IMR-90 (cell line): ENCODE data around the gene BMP7. TPM values are rescaled to one million over a fixed set of nuclear protein-coding genes. Genes with fewer than 3 reads are reported as not detected.

Source experiments
- ATAC-seq: fragments of 200-7000 bp; cut with Tn5 transposase; 2 replicates; pipeline ENCODE4 v1.9.1; 2020; ENCODE audit warnings: low read depth, mild to moderate bottlenecking, moderate library complexity
- BruUV-seq: library from RNA; stranded (reverse); fragments of 400-500 nt; replicated peaks from 2 replicates; lab custom pipeline; 2021; lab: Mats Ljungman, UMichigan
- CTCF ChIA-PET: fragments of 300-600 bp; formaldehyde crosslinking; extraction: SDS; loops from one replicate; lab custom pipeline; 2021; ENCODE audit warnings: antibody characterized with exemption; lab: Yijun Ruan, JAX
- POLR2A ChIA-PET: fragments of 300-600 bp; sonication (Branson Sonifier 250); formaldehyde crosslinking; loops from one replicate; lab custom pipeline; 2022; ENCODE audit warnings: antibody characterized with exemption; ENCODE audit not compliant: unreplicated experiment; lab: Charles Lee
- DNase-seq: peaks from one replicate; pipeline ENCODE4 v3.0.0; 2013
- H2AFZ ChIP-seq: replicated peaks from 2 replicates; pipeline ENCODE3; 2013; ENCODE audit warnings: low read length, mild to moderate bottlenecking; ENCODE audit not compliant: poor library complexity
- H2AK5ac ChIP-seq: 2 replicates; pipeline ENCODE4 v1.6.1; 2013; ENCODE audit warnings: low read depth, low read length, inconsistent platforms
- H2AK9ac ChIP-seq: replicated peaks from 2 replicates; pipeline ENCODE3; 2013; ENCODE audit warnings: mild to moderate bottlenecking, low read depth, low read length, moderate library complexity; ENCODE audit not compliant: poor library complexity
- H2BK120ac ChIP-seq: 2 replicates; pipeline ENCODE4 v1.6.1; 2013; ENCODE audit warnings: low read depth, low read length, inconsistent platforms
- H2BK15ac ChIP-seq: 3 replicates; pipeline ENCODE4 v1.6.1; 2013; ENCODE audit warnings: low read depth, low read length, inconsistent platforms
- H2BK20ac ChIP-seq: 2 replicates; pipeline ENCODE4 v1.6.1; 2013; ENCODE audit warnings: low read depth, mild to moderate bottlenecking, inconsistent platforms, low read length, moderate library complexity
- H2BK5ac ChIP-seq: 2 replicates; pipeline ENCODE4 v1.6.1; 2013; ENCODE audit warnings: mild to moderate bottlenecking, low read depth, low read length, inconsistent platforms; ENCODE audit not compliant: poor library complexity, severe bottlenecking
- H3K14ac ChIP-seq: replicated peaks from 2 replicates; pipeline ENCODE4 v1.6.1; 2013; ENCODE audit warnings: low read depth, low read length, inconsistent platforms
- H3K18ac ChIP-seq: 2 replicates; pipeline ENCODE4 v1.6.1; 2013; ENCODE audit warnings: low read depth, low read length, control low read depth
- H3K23ac ChIP-seq: 2 replicates; pipeline ENCODE4 v1.6.1; 2013; ENCODE audit warnings: low read depth, low read length, inconsistent platforms
- H3K27ac ChIP-seq: 2 replicates; pipeline ENCODE4 v1.5.1; 2013; ENCODE audit warnings: mild to moderate bottlenecking, control low read depth, low read length; ENCODE audit not compliant: insufficient read depth
- H3K27me3 ChIP-seq: 2 replicates; pipeline ENCODE4 v1.6.1; 2013; ENCODE audit warnings: low read length; ENCODE audit not compliant: control insufficient read depth, insufficient read depth
- H3K36me3 ChIP-seq: 2 replicates; pipeline ENCODE4 v1.6.1; 2013; ENCODE audit warnings: low read length, mixed read lengths; ENCODE audit not compliant: control insufficient read depth, insufficient read depth
- H3K4ac ChIP-seq: 2 replicates; pipeline ENCODE4 v1.6.1; 2013; ENCODE audit warnings: low read depth, low read length, inconsistent platforms
- H3K4me1 ChIP-seq: 2 replicates; pipeline ENCODE4 v1.6.1; 2013; ENCODE audit warnings: low read length, mixed read lengths; ENCODE audit not compliant: control insufficient read depth, insufficient read depth
- H3K4me2 ChIP-seq: 2 replicates; pipeline ENCODE4 v1.6.1; 2013; ENCODE audit warnings: low read depth, mild to moderate bottlenecking, control low read depth, low read length, moderate library complexity
- H3K4me3 ChIP-seq: 2 replicates; pipeline ENCODE4 v1.5.1; 2013; ENCODE audit warnings: low read depth, mild to moderate bottlenecking, control low read depth, low read length, moderate library complexity; ENCODE audit not compliant: insufficient read depth
- H3K56ac ChIP-seq: 2 replicates; pipeline ENCODE4 v1.6.1; 2013; ENCODE audit warnings: low read length, inconsistent platforms; ENCODE audit not compliant: insufficient read depth; ENCODE audit errors: extremely low read depth
- H3K79me1 ChIP-seq, 2 experiments: 2 replicates each; pipeline ENCODE4 v1.6.1; 2013; ENCODE audit warnings: low read length in 2 of 2, inconsistent platforms in 1 of 2, low read depth in 1 of 2
- H3K9ac ChIP-seq: 2 replicates; pipeline ENCODE4 v1.6.1; 2013; ENCODE audit warnings: low read depth, low read length, control low read depth
- H3K9me1 ChIP-seq: 2 replicates; pipeline ENCODE4 v1.6.1; 2013; ENCODE audit warnings: low read length, inconsistent platforms; ENCODE audit not compliant: insufficient read depth
- H3K9me3 ChIP-seq: 2 replicates; pipeline ENCODE4 v1.6.1; 2013; ENCODE audit warnings: low read length; ENCODE audit not compliant: control insufficient read depth, insufficient read depth
- H4K20me1 ChIP-seq: 2 replicates; pipeline ENCODE4 v1.6.1; 2013; ENCODE audit warnings: low read length, inconsistent platforms; ENCODE audit not compliant: insufficient read depth
- H4K5ac ChIP-seq: 2 replicates; pipeline ENCODE4 v1.6.1; 2013; ENCODE audit warnings: mild to moderate bottlenecking, low read depth, low read length, control low read depth
- H4K8ac ChIP-seq, 2 experiments: 2 replicates each; pipeline ENCODE4 v1.6.1; 2013; ENCODE audit warnings: low read depth in 2 of 2, low read length in 2 of 2, control low read depth in 1 of 2, inconsistent platforms in 1 of 2
- H4K91ac ChIP-seq: 2 replicates; pipeline ENCODE4 v1.6.1; 2013; ENCODE audit warnings: low read depth, low read length, inconsistent platforms; ENCODE audit not compliant: insufficient read depth
- BHLHE40 ChIP-seq: fragments of 150-350 bp; IDR thresholded peaks from 2 replicates; pipeline ENCODE4 v1.6.1; 2016; ENCODE audit warnings: mild to moderate bottlenecking, low read depth, low read length
- CEBPB ChIP-seq: IDR thresholded peaks from 2 replicates; pipeline ENCODE4 v1.6.1; 2012; ENCODE audit warnings: low read depth, low read length, improper control_type of control experiment
- CHD1 ChIP-seq: IDR thresholded peaks from 2 replicates; pipeline ENCODE4 v1.6.1; 2012; ENCODE audit warnings: low read depth, low read length, improper control_type of control experiment
- FOS ChIP-seq: fragments of 150-350 bp; IDR thresholded peaks from 2 replicates; pipeline ENCODE4 v1.6.1; 2016; ENCODE audit warnings: low read depth, low read length
- MAFK ChIP-seq: IDR thresholded peaks from 2 replicates; pipeline ENCODE4 v1.6.1; 2012; ENCODE audit warnings: low read depth, low read length, improper control_type of control experiment
- MXI1 ChIP-seq: IDR thresholded peaks from 2 replicates; pipeline ENCODE4 v1.6.1; 2012; ENCODE audit warnings: low read depth, mild to moderate bottlenecking, low read length, moderate library complexity, borderline replicate concordance
- NFE2L2 ChIP-seq: fragments of 150-350 bp; IDR thresholded peaks from 2 replicates; pipeline ENCODE4 v1.6.1; 2016; ENCODE audit warnings: low read depth, mild to moderate bottlenecking, low read length
- POLR2A ChIP-seq: IDR thresholded peaks from 2 replicates; pipeline ENCODE4 v1.6.1; 2012; ENCODE audit warnings: mild to moderate bottlenecking, low read depth, low read length
- RAD21 ChIP-seq: IDR thresholded peaks from 2 replicates; pipeline ENCODE4 v1.6.1; 2012; ENCODE audit warnings: low read length, improper control_type of control experiment
- RCOR1 ChIP-seq: IDR thresholded peaks from 2 replicates; pipeline ENCODE4 v1.6.1; 2012; ENCODE audit warnings: mild to moderate bottlenecking, low read length, improper control_type of control experiment; ENCODE audit not compliant: insufficient replicate concordance
- RFX5 ChIP-seq: IDR thresholded peaks from 2 replicates; pipeline ENCODE4 v1.8.0; 2012; ENCODE audit warnings: low read depth, mild to moderate bottlenecking, low read length, moderate library complexity
- SMC3 ChIP-seq: fragments of 150-350 bp; IDR thresholded peaks from 2 replicates; pipeline ENCODE4 v1.6.1; 2016; ENCODE audit warnings: low read depth, mild to moderate bottlenecking, antibody characterized with exemption, low read length, moderate library complexity
- WGBS, 2 experiments: methylation state at CpG; one replicate each; pipeline versions ENCODE4 v1.1.5 to v1.1.7; 2013; ENCODE audit warnings: missing lambda C conversion rate in 2 of 2; ENCODE audit not compliant: insufficient read length in 1 of 2; ENCODE audit errors: extremely low coverage in 2 of 2; 5-methylcytosine and 5-hydroxymethylcytosine counted together
- dilution Hi-C: fragments of 300-500 bp; cut with HindIII; formaldehyde crosslinking; loops from one replicate; pipeline ENCODE4 v1.14.3; 2018; ENCODE audit warnings: low sequenced_read_pairs; ENCODE audit not compliant: unreplicated experiment
- in situ Hi-C: fragments of 300-500 bp; cut with MboI; formaldehyde crosslinking; loops from 3 replicates; pipeline ENCODE4 v1.14.3; 2019; ENCODE audit warnings: low sequenced_read_pairs, inconsistent platforms, mixed read lengths
- intact Hi-C: fragments of 100-400 bp; cut with micrococcal nuclease; formaldehyde crosslinking; loops from 2 replicates; pipeline ENCODE4 v1.10.0; 2022
- polyA plus RNA-seq, 3 experiments: library from polyadenylated mRNA; depleted of rRNA; stranded (reverse); fragments of >200 nt; gene quantifications; 2 replicates each; pipeline ENCODE4 v1.2.3, GENCODE V29; 2012; ENCODE audit warnings: low replicate concordance in 1 of 3
- total RNA-seq: library from RNA; depleted of rRNA; stranded (reverse); fragments of >200 nt; gene quantifications from 2 replicates; pipeline ENCODE4 v1.2.3, GENCODE V29; 2012
- TF ChIP-seq, protein P1 (sequence below): fragments of 150-350 bp; IDR thresholded peaks from 2 replicates; pipeline ENCODE4 v1.6.1; 2017; ENCODE audit warnings: mild to moderate bottlenecking, antibody characterized with exemption, low read length, low read depth
- TF ChIP-seq, protein P2 (sequence below): fragments of 150-350 bp; IDR thresholded peaks from 2 replicates; pipeline ENCODE4 v1.6.1; 2016; ENCODE audit warnings: low read depth, mild to moderate bottlenecking, low read length, moderate library complexity, borderline replicate concordance
- TF ChIP-seq, protein P3 (sequence below): conservative IDR thresholded peaks from 2 replicates; pipeline ENCODE4 v1.5.1; 2012; ENCODE audit warnings: mild to moderate bottlenecking, low read depth, low read length, improper control_type of control experiment

The BMP7 gene
- total and polyA plus RNA-seq, 2 of the 4 experiments (the other 2 are of a cell fraction) = not detected

DNA sequence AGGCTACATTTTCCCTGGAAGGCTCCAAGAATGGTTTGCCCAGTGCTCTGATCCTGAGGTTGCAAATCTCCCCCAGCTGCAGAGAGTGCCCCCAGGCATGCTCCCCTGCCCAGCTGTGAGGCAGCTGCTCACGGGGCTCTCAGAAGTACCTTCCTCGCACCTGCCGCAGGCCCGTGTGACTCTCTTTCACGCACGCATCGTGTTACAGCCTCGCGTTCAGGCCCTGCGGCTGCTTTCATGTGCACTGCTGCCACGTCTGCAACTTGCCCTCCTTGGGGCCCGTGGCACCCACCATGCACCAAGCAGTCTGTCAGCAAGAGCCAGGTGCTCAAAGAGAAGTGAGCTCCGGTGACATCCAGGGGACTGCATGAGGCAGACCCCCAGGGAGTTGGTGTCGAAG is 34.6 kb upstream of the BMP7 start:
- Histone ChIP-seq H3K27me3 (no peaks in the 10 kb centered on the region), H4K8ac (no peak overlapping the region), H3K4me2 (no peak overlapping the region), H2BK120ac (no peak overlapping the region), H3K9ac (no peak overlapping the region), H3K23ac (no peak overlapping the region), H3K79me1 (no peaks in the 10 kb centered on the region), H3K36me3 (no peaks in the 10 kb centered on the region), H4K91ac (no peak overlapping the region), H3K27ac (no peak overlapping the region), H4K20me1 (no peaks in the 10 kb centered on the region), H2AK5ac (no peak overlapping the region), H3K14ac (no peak overlapping the region), H2BK15ac (no peak overlapping the region), H3K9me3 (no peaks in the 10 kb centered on the region), H2BK20ac (no peak overlapping the region), H3K4me3 (no peak overlapping the region), H3K56ac (no peak overlapping the region), H4K5ac (no peak overlapping the region), H3K4me1 (no peaks in the 10 kb centered on the region), H3K4ac (no peak overlapping the region), H3K18ac (no peak overlapping the region), H2BK5ac (no peak overlapping the region), H2AFZ (no peak overlapping the region), H3K9me1 (no peaks in the 10 kb centered on the region), H2AK9ac (no peak overlapping the region)
- 53% methylated on average over 9 of the region's 14 CpGs; no CpG with 5 or more reads in 1 of the 2 experiments for WGBS, 2 experiments
- no TSS peak for BruUV-seq
- in situ Hi-C loops (no loop called here), intact Hi-C loops (no loop called here), dilution Hi-C loops (no loop called here)
- ChIA-PET POLR2A (no interaction called here), CTCF (no interaction called here)
- DNase-seq (no peak), ATAC-seq (no peak)
- TF ChIP-seq POLR2A (no peak), BHLHE40 (no peak), SMC3 (no peak), RFX5 (no peak), MXI1 (no peak), CHD1 (no peak), NFE2L2 (no peak), CEBPB (no peak), FOS (no peak), RCOR1 (no peak), MAFK (no peak), RAD21 (no peak)
- TF ChIP-seq, protein P1, sequence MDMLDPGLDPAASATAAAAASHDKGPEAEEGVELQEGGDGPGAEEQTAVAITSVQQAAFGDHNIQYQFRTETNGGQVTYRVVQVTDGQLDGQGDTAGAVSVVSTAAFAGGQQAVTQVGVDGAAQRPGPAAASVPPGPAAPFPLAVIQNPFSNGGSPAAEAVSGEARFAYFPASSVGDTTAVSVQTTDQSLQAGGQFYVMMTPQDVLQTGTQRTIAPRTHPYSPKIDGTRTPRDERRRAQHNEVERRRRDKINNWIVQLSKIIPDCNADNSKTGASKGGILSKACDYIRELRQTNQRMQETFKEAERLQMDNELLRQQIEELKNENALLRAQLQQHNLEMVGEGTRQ = no peak
- TF ChIP-seq, protein P2, sequence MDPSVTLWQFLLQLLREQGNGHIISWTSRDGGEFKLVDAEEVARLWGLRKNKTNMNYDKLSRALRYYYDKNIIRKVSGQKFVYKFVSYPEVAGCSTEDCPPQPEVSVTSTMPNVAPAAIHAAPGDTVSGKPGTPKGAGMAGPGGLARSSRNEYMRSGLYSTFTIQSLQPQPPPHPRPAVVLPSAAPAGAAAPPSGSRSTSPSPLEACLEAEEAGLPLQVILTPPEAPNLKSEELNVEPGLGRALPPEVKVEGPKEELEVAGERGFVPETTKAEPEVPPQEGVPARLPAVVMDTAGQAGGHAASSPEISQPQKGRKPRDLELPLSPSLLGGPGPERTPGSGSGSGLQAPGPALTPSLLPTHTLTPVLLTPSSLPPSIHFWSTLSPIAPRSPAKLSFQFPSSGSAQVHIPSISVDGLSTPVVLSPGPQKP = no peak
- TF ChIP-seq, protein P3, sequence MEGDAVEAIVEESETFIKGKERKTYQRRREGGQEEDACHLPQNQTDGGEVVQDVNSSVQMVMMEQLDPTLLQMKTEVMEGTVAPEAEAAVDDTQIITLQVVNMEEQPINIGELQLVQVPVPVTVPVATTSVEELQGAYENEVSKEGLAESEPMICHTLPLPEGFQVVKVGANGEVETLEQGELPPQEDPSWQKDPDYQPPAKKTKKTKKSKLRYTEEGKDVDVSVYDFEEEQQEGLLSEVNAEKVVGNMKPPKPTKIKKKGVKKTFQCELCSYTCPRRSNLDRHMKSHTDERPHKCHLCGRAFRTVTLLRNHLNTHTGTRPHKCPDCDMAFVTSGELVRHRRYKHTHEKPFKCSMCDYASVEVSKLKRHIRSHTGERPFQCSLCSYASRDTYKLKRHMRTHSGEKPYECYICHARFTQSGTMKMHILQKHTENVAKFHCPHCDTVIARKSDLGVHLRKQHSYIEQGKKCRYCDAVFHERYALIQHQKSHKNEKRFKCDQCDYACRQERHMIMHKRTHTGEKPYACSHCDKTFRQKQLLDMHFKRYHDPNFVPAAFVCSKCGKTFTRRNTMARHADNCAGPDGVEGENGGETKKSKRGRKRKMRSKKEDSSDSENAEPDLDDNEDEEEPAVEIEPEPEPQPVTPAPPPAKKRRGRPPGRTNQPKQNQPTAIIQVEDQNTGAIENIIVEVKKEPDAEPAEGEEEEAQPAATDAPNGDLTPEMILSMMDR = no peak
